Measurements from ENCODE around the gene GGCX. TPM values are rescaled to one million over a fixed set of nuclear protein-coding genes. Genes with fewer than 3 reads are reported as not detected.

The GGCX gene
- total RNA-seq, 2 donors from 2014 or later: 21.3 to 21.7 TPM

DNA sequence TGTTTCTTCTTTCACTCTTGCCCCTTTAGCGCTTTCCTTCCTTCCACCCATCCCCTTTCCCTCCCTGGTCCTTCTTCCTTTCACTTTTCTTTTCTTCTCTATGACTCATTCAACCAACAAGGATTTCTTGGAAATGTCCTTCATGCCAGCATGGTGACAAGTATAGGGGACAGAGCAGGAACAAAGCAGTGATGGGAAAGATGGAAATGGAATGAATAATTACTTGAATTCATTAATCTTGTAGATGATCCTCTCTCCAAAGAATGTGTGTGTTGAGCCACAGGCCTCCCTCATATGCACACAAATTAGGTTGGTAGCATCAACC lies 24.4 kb upstream of the GGCX start:
- ATAC-seq (replicated peaks): no peak
- H3K4me1 Mint-ChIP-seq: peaks cover 29% of the 10 kb centered on the region
- H3K27me3 Mint-ChIP-seq: no peaks in the 10 kb centered on the region

DNA sequence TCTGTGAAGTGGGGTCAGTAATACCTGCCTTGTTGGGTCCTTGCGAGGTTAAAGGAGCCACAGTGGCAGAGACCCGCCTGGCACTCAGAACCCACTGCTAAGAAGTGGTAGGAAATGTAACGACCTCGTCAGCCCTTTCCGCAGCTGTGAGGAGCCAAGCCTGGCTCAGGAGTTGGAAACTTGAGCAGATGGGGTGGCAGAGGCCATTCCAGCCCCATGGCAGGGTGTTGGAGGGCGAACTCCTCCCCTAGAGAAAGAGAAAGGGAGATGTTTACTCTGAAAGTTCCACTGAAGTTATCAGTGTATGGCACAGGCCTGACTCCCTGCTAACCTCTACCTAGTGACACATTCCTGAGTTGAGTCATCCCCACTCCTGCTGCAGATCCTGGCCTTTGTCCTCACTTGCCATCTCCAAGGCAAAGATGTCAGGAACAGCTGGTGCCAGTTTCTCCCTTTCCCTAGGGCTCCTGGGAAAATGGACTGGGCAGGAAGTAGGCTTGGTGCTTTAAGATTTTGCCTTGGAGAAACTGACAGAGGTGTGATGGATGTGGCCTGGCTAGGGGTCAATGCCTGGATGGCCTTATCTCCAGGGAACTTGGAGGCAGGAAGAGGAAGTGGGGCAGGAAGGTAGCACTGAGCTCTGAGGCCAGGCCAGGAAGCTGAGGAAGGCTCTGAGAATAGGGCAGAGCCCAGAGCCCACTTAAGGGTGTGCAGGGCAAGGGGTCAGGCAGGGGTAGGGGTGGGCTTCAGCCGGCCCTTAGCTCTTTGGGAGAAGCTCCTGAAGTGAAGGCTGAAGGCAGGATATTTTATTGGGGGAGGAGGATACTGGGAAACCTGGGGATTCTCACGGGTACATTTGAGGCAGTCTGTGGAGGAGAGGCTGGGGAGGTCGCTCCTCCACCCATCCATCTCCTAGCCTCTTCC lies 23.8 kb upstream of the GGCX start:
- no peaks in the 10 kb centered on the region for H3K27me3 Mint-ChIP-seq
- peak; percentile 86 for ATAC-seq (replicated peaks)
- H3K4me3 Mint-ChIP-seq: peak overlapping the region; percentile 82
- H3K36me3 Mint-ChIP-seq (ENCODE audit: low read depth): peaks cover 29% of the 10 kb centered on the region
- peak overlapping the region; percentile 87 for H3K27ac Mint-ChIP-seq
- H3K9me3 Mint-ChIP-seq: no peaks in the 10 kb centered on the region
- H3K4me1 Mint-ChIP-seq: peaks cover 29% of the 10 kb centered on the region

More for the DNA sequence above, 24.4 kb upstream of the GGCX start:
- H3K36me3 Mint-ChIP-seq (ENCODE audit: low read depth): peaks cover 24% of the 10 kb centered on the region
- peak overlapping the region; percentile 87 for H3K27ac Mint-ChIP-seq
- H3K4me3 Mint-ChIP-seq: peak overlapping the region; percentile 82
- no peaks in the 10 kb centered on the region for H3K9me3 Mint-ChIP-seq

- H3K4me1 Mint-ChIP-seq: peaks cover 29% of the 10 kb centered on the region
- H3K36me3 Mint-ChIP-seq (ENCODE audit: low read depth): peaks cover 35% of the 10 kb centered on the region
- ATAC-seq (replicated peaks): peak; percentile 60
- peak within 1 kb of the TSS; percentile 82 for H3K4me3 Mint-ChIP-seq
- H3K27ac Mint-ChIP-seq: peak within 1 kb of the TSS; percentile 87
- H3K9me3 Mint-ChIP-seq: no peaks in the 10 kb centered on the region
- no peaks in the 10 kb centered on the region for H3K27me3 Mint-ChIP-seq
These were observed 23.1 kb upstream of the GGCX start, which contains the start of gene VAMP5 for GRCh38 chr2:85584354-85584856. VAMP5 (plus strand) TSS chr2:85584431; CDS start chr2:85584491, 60 bp downstream.

DNA sequence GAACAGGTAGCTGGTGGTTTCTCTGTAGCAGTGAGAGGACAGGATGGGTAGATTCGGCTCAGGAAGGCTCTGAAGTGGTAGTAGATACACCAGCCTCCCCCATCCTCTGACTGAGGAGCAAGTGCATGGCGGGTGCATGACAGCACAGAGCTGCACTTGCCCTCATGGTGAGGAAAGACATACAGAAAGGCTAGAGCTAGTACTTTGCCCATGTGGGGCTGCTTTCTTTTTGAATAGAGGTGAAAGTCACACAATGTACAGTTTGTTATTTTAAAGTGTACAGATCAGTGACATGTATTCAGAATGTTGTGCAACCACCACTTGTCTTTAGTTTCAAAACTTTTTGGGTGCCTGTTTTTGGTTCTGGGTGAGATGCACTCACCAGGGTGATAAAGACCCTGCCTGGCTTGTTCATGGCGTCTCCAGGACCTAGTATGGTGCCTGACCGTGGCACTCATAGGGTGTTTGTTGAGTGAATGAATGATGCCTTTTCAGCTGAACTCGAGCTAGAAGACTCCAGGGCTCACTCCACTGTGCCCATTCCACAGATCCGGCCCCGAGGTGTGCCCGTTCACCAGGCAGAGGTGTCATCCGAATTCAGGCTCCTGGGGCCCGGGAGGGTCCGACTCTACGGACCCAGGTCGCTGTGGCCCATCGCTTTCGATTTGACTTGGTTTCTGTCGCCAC lies 22.5 kb upstream of the GGCX start:
- H3K4me3 Mint-ChIP-seq: peak overlapping the region; percentile 82
- H3K27ac Mint-ChIP-seq: peak overlapping the region; percentile 87
- H3K4me1 Mint-ChIP-seq: peaks cover 33% of the 10 kb centered on the region
- no peaks in the 10 kb centered on the region for H3K27me3 Mint-ChIP-seq
- peaks cover 41% of the 10 kb centered on the region for H3K36me3 Mint-ChIP-seq (ENCODE audit: low read depth)
- ATAC-seq (replicated peaks): peak; percentile 37
- H3K9me3 Mint-ChIP-seq: no peaks in the 10 kb centered on the region

DNA sequence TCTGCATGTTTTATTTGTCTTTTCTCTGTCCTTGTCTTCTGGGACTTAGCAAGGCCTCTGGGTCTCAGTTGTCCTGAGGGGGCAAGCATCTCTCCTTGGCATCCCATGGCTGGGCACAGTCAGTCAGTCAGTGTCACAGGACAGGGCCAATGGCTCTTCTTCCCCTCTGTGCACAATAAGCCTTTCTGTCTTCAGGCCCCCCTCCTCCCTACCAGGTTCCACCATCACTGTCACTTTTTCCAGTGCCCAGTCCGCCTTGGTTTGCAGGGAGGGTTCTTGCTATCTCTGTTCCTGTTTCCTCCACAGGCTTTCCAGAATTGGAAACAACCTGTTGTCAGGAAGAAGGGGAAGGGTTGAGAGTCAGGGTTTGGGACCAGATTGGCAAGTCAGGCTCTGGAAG lies 21.2 kb upstream of the GGCX start:
- Mint-ChIP-seq H3K4me1 (peaks cover 32% of the 10 kb centered on the region), H3K9me3 (no peaks in the 10 kb centered on the region), H3K27me3 (no peaks in the 10 kb centered on the region), H3K4me3 (no peak overlapping the region), H3K27ac (no peak overlapping the region), H3K36me3 (ENCODE audit: low read depth) (peaks cover 49% of the 10 kb centered on the region)
- no peak for ATAC-seq (replicated peaks)

DNA sequence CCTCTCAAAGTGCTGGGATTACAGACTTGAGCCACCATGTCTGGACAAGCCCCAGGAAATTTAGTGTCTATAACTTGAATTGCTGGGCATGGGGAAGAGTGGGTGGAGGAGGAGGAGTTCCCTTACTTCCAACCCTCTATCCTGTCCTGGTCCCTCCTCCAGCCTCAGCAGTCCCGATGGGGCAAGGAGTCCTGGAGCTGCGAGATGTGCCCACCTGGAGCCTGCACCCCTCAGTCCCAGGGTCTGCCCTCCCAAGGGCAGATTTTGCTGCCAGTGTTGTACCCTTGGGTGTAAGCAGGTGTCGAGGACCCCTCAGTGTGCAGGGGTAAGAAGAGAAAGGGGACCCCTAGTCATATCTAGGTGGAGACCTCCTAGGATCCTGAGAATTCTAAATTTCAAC lies 18.9 kb upstream of the GGCX start:
- Mint-ChIP-seq H3K4me1 (peaks cover 27% of the 10 kb centered on the region), H3K9me3 (no peaks in the 10 kb centered on the region), H3K36me3 (ENCODE audit: low read depth) (peaks cover 49% of the 10 kb centered on the region), H3K27ac (no peak overlapping the region), H3K4me3 (peak overlapping the region; percentile 99), H3K27me3 (no peaks in the 10 kb centered on the region)
- ATAC-seq (replicated peaks): no peak

- Mint-ChIP-seq H3K27ac (peak overlapping the region; percentile 97), H3K4me3 (peak overlapping the region; percentile 99), H3K4me1 (peaks cover 24% of the 10 kb centered on the region), H3K9me3 (no peaks in the 10 kb centered on the region), H3K27me3 (no peaks in the 10 kb centered on the region), H3K36me3 (ENCODE audit: low read depth) (peaks cover 49% of the 10 kb centered on the region)
- ATAC-seq (replicated peaks): no peak
These were observed 18.1 kb upstream of the GGCX start for GRCh38 chr2:85579266-85579935.

GRCh38 chr2:85578243-85579180 lies 17.2 kb upstream of the GGCX start:
- peak; percentile 41 for ATAC-seq (replicated peaks)
- peaks cover 18% of the 10 kb centered on the region for H3K4me1 Mint-ChIP-seq
- H3K4me3 Mint-ChIP-seq: peak overlapping the region; percentile 99
- no peaks in the 10 kb centered on the region for H3K9me3 Mint-ChIP-seq
- no peaks in the 10 kb centered on the region for H3K27me3 Mint-ChIP-seq
- H3K36me3 Mint-ChIP-seq (ENCODE audit: low read depth): peaks cover 44% of the 10 kb centered on the region
- H3K27ac Mint-ChIP-seq: peak overlapping the region; percentile 97

GRCh38 chr2:85577386-85578242 lies 16.3 kb upstream of the GGCX start, which contains the start of gene VAMP8:
VAMP8 (plus strand) TSS chr2:85577586; CDS start chr2:85577647, 61 bp downstream.
- Mint-ChIP-seq H3K4me1 (peaks cover 16% of the 10 kb centered on the region), H3K27ac (peak within 1 kb of the TSS; percentile 97), H3K36me3 (ENCODE audit: low read depth) (peaks cover 39% of the 10 kb centered on the region), H3K4me3 (peak within 1 kb of the TSS; percentile 99), H3K9me3 (no peaks in the 10 kb centered on the region), H3K27me3 (no peaks in the 10 kb centered on the region)
- ATAC-seq (replicated peaks): peak; percentile 90

GRCh38 chr2:85577063-85577385 lies 15.7 kb upstream of the GGCX start:
- Mint-ChIP-seq H3K4me3 (peak overlapping the region; percentile 99), H3K9me3 (no peaks in the 10 kb centered on the region), H3K36me3 (ENCODE audit: low read depth) (peaks cover 34% of the 10 kb centered on the region), H3K4me1 (peaks cover 16% of the 10 kb centered on the region), H3K27me3 (no peaks in the 10 kb centered on the region), H3K27ac (peak overlapping the region; percentile 97)
- ATAC-seq (replicated peaks): no peak

- no peak for ATAC-seq (replicated peaks)
- Mint-ChIP-seq H3K4me1 (peaks cover 16% of the 10 kb centered on the region), H3K27ac (no peak overlapping the region), H3K27me3 (no peaks in the 10 kb centered on the region), H3K36me3 (ENCODE audit: low read depth) (peaks cover 25% of the 10 kb centered on the region), H3K4me3 (no peak overlapping the region), H3K9me3 (no peaks in the 10 kb centered on the region)
These were observed 14.4 kb upstream of the GGCX start for GRCh38 chr2:85575739-85576138.

GRCh38 chr2:85566265-85566664 lies 5.0 kb upstream of the GGCX start:
- no peaks in the 10 kb centered on the region for H3K36me3 Mint-ChIP-seq (ENCODE audit: low read depth)
- H3K9me3 Mint-ChIP-seq: no peaks in the 10 kb centered on the region
- no peaks in the 10 kb centered on the region for H3K4me1 Mint-ChIP-seq

GRCh38 chr2:85564144-85564563 lies 2.9 kb upstream of the GGCX start:
- Mint-ChIP-seq H3K36me3 (ENCODE audit: low read depth) (peaks cover 11% of the 10 kb centered on the region), H3K9me3 (no peaks in the 10 kb centered on the region), H3K4me1 (peaks cover 4% of the 10 kb centered on the region), H3K27me3 (no peaks in the 10 kb centered on the region), H3K4me3 (no peak overlapping the region), H3K27ac (no peak overlapping the region)
- no peak for ATAC-seq (replicated peaks)

More at GRCh38 chr2:85566265-85566664, 5.0 kb upstream of the GGCX start:
- no peak overlapping the region for H3K4me3 Mint-ChIP-seq
- H3K27me3 Mint-ChIP-seq: no peaks in the 10 kb centered on the region
- no peak overlapping the region for H3K27ac Mint-ChIP-seq
- no peak for ATAC-seq (replicated peaks)
